Measurements from ENCODE around the gene NMB. TPM values are rescaled to one million over a fixed set of nuclear protein-coding genes. Genes with fewer than 3 reads are reported as not detected.

The NMB gene
- total and polyA plus RNA-seq, 2 of the 13 experiments (the other 11 are each of a cell fraction or from before 2014, with no cell fraction given), result 10.4 to 25.4 TPM

- Histone ChIP-seq H4K20me1 (ENCODE audit: insufficient read depth, low read length) (no peaks in the 10 kb centered on the region), H3K79me2 (ENCODE audit: insufficient read depth, low read length) (no peaks in the 10 kb centered on the region), H3K4me2 (ENCODE audit: low read depth, low read length) (no peak overlapping the region), H3K27me3 (ENCODE audit: control insufficient read depth in 1 of 2, insufficient read depth in 2 of 2, low read length in 2 of 2) (no peaks in the 10 kb centered on the region), H3K4me3 (replicated peaks in 1 of 3; ENCODE audit: insufficient read depth in 1 of 3, low read depth in 2 of 3, low read length in 3 of 3) (no peak overlapping the region), H2AFZ (ENCODE audit: low read length) (no peak overlapping the region), H3K9me3 (ENCODE audit: low read length) (no peaks in the 10 kb centered on the region), H3K9ac (ENCODE audit: insufficient read depth, low read depth, low read length) (no peak overlapping the region), H3K27ac (ENCODE audit: extremely low read length, insufficient read depth, low read length) (peak overlapping the region; percentile 32), H3K36me3 (replicated peaks in 1 of 2; ENCODE audit: control insufficient read depth in 1 of 2, insufficient read depth in 2 of 2, low read length in 2 of 2) (peaks cover 17 to 25% of the 10 kb centered on the region in 2 experiments), H3K4me1 (ENCODE audit: insufficient read depth, low read length) (peaks cover 22% of the 10 kb centered on the region)
- FAIRE-seq, result no peak
- intact Hi-C loops (cut with micrococcal nuclease; ENCODE audit: unreplicated experiment), result no loop called here
- ChIA-PET CTCF (ENCODE audit: low intra/inter-chr PET ratio, low total read pairs) (no interaction called here), POLR2A (interaction anchor here (0.9 to 3.3 kb wide), 5 partner anchors 9 to 27 kb away, joined by 3 to 32 read pairs (median 5); partner anchors contain the start of gene ZSCAN2)
- in situ Hi-C loops (cut with HindIII; ENCODE audit: extremely low pct_ligation_motif_present, low pct_unique_long_range_greater_than_20kb), result no loop called here
- no peak for TF ChIP-seq ATF1 (CRISPR knock-in tag; IDR thresholded peaks at IDR 0.05)
- TF ChIP-seq MAX (IDR thresholded peaks at IDR 0.05), result 0 out of 2 replicates have a peak, but pooled peaks have one; percentile 9
- peak; percentile 96 for TF ChIP-seq ZSCAN25 (CRISPR knock-in tag; IDR thresholded peaks at IDR 0.05)
- no peak for TF ChIP-seq POLR2AphosphoS5 (IDR thresholded peaks at IDR 0.05; ENCODE audit: low read depth, low read length)
- TF ChIP-seq ZNF18 (CRISPR knock-in tag; IDR thresholded peaks at IDR 0.05; ENCODE audit: insufficient replicate concordance), result peak; percentile 94
- WGBS (ENCODE audit: low lambda C conversion rate), result 64% methylated on average over 6 of the region's 7 CpGs
- ATAC-seq, result peak; percentile 54
- no peak for DNase-seq (ENCODE audit: low spot score)
- no TSS peak for BruUV-seq (replicated peaks)
These were observed 33.6 kb downstream of the NMB start for GRCh38 chr15:84624359-84624758.

- Histone ChIP-seq H3K36me3 (replicated peaks in 1 of 2; ENCODE audit: control insufficient read depth in 1 of 2, insufficient read depth in 2 of 2, low read length in 2 of 2) (peaks cover 17 to 25% of the 10 kb centered on the region in 2 experiments), H3K9me3 (ENCODE audit: low read length) (no peaks in the 10 kb centered on the region), H3K4me1 (ENCODE audit: insufficient read depth, low read length) (peaks cover 22% of the 10 kb centered on the region), H3K4me3 (replicated peaks in 1 of 3; ENCODE audit: insufficient read depth in 1 of 3, low read depth in 2 of 3, low read length in 3 of 3) (no peak overlapping the region), H2AFZ (ENCODE audit: low read length) (no peak overlapping the region), H3K27ac (ENCODE audit: extremely low read length, insufficient read depth, low read length) (no peak overlapping the region), H3K9ac (ENCODE audit: insufficient read depth, low read depth, low read length) (no peak overlapping the region), H3K79me2 (ENCODE audit: insufficient read depth, low read length) (peaks cover 4% of the 10 kb centered on the region), H3K27me3 (ENCODE audit: control insufficient read depth in 1 of 2, insufficient read depth in 2 of 2, low read length in 2 of 2) (no peaks in the 10 kb centered on the region), H4K20me1 (ENCODE audit: insufficient read depth, low read length) (no peaks in the 10 kb centered on the region), H3K4me2 (ENCODE audit: low read depth, low read length) (no peak overlapping the region)
- WGBS (ENCODE audit: low lambda C conversion rate), result 98% methylated on average over 11 of the region's 17 CpGs
- no peak for FAIRE-seq
- in situ Hi-C loops (cut with HindIII; ENCODE audit: extremely low pct_ligation_motif_present, low pct_unique_long_range_greater_than_20kb) (no loop called here), intact Hi-C loops (cut with micrococcal nuclease; ENCODE audit: unreplicated experiment) (no loop called here)
- TF ChIP-seq AGO2 (optimal IDR thresholded peaks at IDR 0.05; ENCODE audit: low read depth, low read length), result peak; percentile 35
- no peak for TF ChIP-seq ZMYM4 (CRISPR knock-in tag; IDR thresholded peaks at IDR 0.05)
- TF ChIP-seq IKZF1 (IDR thresholded peaks at IDR 0.05), result no peak
- TF ChIP-seq MAX (IDR thresholded peaks at IDR 0.05), result no peak
- no peak for ATAC-seq
- BruUV-seq (replicated peaks), result TSS peak; percentile 35
- ChIA-PET POLR2A (interaction anchor here (1.0 to 2.7 kb wide), 2 partner anchors 9 to 15 kb away, joined by 4 to 16 read pairs; no protein-coding TSS in a partner anchor), CTCF (ENCODE audit: low intra/inter-chr PET ratio, low total read pairs) (no interaction called here)
- DNase-seq (ENCODE audit: low spot score), result no peak
These were observed 36.5 kb downstream of the NMB start for GRCh38 chr15:84621358-84621979.
